ENCODE data around the gene CNDP1.
A peak's percentile ranks its signal among the peaks of the same experiment; 100 is the strongest.

The CNDP1 gene

DNA sequence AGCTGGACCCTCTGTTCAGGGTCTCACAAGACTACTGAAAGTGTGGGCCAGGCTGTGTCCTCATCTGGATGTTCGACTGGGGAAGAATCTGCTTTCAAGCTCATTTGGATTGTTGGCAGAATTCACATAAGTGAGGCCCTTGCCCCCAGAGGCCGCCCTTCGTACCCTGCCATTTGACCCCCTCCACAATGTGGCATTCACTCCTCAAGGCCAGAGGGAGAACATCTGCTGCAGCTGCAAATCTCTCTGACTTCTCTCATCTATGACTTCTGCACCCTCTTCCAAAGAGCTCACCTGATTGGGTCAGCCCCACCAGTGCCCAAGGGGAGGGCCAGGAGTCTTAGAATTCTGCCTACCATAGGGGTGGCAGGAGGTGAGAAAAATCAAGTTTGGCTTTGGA is 42.0 kb upstream of the CNDP1 start:
- TF ChIP-seq, protein P1, sequence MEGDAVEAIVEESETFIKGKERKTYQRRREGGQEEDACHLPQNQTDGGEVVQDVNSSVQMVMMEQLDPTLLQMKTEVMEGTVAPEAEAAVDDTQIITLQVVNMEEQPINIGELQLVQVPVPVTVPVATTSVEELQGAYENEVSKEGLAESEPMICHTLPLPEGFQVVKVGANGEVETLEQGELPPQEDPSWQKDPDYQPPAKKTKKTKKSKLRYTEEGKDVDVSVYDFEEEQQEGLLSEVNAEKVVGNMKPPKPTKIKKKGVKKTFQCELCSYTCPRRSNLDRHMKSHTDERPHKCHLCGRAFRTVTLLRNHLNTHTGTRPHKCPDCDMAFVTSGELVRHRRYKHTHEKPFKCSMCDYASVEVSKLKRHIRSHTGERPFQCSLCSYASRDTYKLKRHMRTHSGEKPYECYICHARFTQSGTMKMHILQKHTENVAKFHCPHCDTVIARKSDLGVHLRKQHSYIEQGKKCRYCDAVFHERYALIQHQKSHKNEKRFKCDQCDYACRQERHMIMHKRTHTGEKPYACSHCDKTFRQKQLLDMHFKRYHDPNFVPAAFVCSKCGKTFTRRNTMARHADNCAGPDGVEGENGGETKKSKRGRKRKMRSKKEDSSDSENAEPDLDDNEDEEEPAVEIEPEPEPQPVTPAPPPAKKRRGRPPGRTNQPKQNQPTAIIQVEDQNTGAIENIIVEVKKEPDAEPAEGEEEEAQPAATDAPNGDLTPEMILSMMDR (IDR thresholded peaks at IDR 0.05; ENCODE audit: insufficient read depth, low read length, poor library complexity, severe bottlenecking): no peak
- Histone ChIP-seq H3K36me3 (ENCODE audit: control insufficient read depth, insufficient read depth, low read length) (no peaks in the 10 kb centered on the region), H3K4me3 (replicated peaks; ENCODE audit: low read depth, low read length) (no peak overlapping the region), H3K27me3 (replicated peaks; ENCODE audit: control insufficient read depth, insufficient read depth, low read length) (no peaks in the 10 kb centered on the region)
- DNase-seq (ENCODE audit: extremely low read depth, insufficient read length): no peak

DNA sequence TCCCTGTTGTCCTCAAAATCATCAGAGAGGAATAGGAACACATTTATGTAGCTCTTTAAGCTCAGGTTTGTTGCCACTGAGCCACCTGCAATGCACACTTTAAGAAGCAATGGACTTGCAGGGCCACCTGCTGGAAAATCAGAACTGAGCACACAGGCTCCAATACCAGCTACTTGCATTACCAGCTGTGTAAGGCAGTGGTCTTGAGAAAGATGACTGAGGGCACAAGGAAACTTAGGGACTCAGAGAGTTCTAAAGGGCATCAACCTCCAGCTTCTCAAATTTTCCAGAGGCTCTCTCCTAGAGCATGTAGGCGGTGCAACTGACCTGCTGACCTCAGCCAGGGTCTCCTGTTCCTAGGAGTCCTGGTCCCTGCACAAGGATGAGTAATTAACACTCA is 40.6 kb upstream of the CNDP1 start:
- no peak overlapping the region for H3K4me3 ChIP-seq (replicated peaks; ENCODE audit: low read depth, low read length)
- no peak for DNase-seq (ENCODE audit: extremely low read depth, insufficient read length)
- no peaks in the 10 kb centered on the region for H3K27me3 ChIP-seq (replicated peaks; ENCODE audit: control insufficient read depth, insufficient read depth, low read length)
- TF ChIP-seq, protein P1 (IDR thresholded peaks at IDR 0.05; ENCODE audit: insufficient read depth, low read length, poor library complexity, severe bottlenecking): peak; percentile 73
- H3K36me3 ChIP-seq (ENCODE audit: control insufficient read depth, insufficient read depth, low read length): 0 out of 2 replicates have a peak, but pooled peaks cover 1% of the 10 kb centered on the region

DNA sequence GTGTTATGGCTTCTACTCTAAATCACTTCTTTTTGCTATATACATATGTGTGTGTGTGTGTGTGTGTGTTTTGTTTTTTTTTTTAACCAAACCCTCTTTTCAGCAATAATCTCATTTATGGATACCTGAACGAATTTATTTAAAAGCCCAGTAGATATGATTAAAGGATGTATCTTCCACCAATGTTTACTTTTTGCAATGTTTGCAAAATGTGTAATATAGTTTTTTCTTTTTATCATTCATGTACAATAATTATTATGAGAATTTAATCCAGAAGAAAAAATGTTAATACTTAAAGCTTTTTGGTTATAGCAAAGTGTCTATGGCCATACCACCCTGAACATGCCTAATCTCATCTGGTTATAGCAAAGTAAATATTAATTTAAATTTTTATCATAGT is 39.8 kb upstream of the CNDP1 start:
- Histone ChIP-seq H3K4me3 (replicated peaks; ENCODE audit: low read depth, low read length) (no peak overlapping the region), H3K27me3 (replicated peaks; ENCODE audit: control insufficient read depth, insufficient read depth, low read length) (no peaks in the 10 kb centered on the region), H3K36me3 (ENCODE audit: control insufficient read depth, insufficient read depth, low read length) (0 out of 2 replicates have a peak, but pooled peaks cover 1% of the 10 kb centered on the region)
- TF ChIP-seq, protein P1 (IDR thresholded peaks at IDR 0.05; ENCODE audit: insufficient read depth, low read length, poor library complexity, severe bottlenecking): no peak
- no peak for DNase-seq (ENCODE audit: extremely low read depth, insufficient read length)

DNA sequence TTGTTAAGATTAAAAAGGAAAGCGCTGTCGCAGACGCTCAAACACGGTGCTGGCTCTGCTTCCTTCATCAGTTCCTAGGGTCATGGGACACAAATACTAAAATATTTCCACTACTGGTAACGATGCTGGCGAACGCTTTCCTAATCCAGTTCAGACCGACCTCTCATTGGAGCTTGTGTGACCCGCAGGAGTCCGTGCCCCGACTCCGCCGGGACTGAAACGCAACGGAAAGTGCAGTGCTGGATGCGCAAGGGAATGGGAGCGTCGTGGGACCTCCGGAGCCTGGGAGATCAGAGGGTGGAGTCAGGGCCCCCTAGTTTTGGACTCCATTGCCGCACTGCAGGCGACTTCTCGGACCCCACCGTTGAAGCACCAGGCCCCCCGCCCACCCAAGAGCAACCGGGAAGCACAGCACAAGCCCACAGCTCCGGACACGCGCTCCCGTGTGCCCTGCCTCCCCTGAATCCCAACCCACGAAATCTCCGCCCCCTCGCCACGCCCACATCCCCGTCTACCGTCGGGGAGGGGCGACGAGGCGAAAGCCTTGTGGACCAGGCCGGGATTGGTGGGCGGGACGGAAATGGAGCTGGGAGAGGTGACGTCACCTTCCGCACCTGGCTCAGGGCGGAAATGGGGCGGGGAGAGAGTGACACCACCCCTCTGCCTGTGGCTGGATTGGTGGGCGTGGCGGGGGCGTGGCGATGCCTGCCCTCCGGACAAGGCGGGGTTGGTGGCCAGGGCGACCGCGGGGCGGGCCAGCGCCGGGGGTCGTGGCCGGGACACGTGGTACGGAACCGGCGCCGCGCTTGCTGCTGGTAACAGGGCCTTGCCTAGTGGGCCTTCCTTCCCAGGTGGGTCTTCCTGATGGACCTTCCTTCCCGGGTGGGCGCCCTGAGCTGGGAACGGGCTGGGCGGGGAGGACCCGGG is 38.5 kb upstream of the CNDP1 start, which contains the start of gene CNDP2:
CNDP2 (plus strand) TSS at position 783 of the 927 bp plus-strand sequence. CDS start 3,611 bp downstream, outside the sequence.
- no peaks in the 10 kb centered on the region for H3K27me3 ChIP-seq (replicated peaks; ENCODE audit: control insufficient read depth, insufficient read depth, low read length)
- DNase-seq (ENCODE audit: extremely low read depth, insufficient read length): peak; percentile 97
- 0 out of 2 replicates have a peak, but pooled peaks cover 1% of the 10 kb centered on the region for H3K36me3 ChIP-seq (ENCODE audit: control insufficient read depth, insufficient read depth, low read length)
- peak within 1 kb of the TSS; percentile 91 for H3K4me3 ChIP-seq (replicated peaks; ENCODE audit: low read depth, low read length)
- TF ChIP-seq, protein P1 (IDR thresholded peaks at IDR 0.05; ENCODE audit: insufficient read depth, low read length, poor library complexity, severe bottlenecking): no peak

DNA sequence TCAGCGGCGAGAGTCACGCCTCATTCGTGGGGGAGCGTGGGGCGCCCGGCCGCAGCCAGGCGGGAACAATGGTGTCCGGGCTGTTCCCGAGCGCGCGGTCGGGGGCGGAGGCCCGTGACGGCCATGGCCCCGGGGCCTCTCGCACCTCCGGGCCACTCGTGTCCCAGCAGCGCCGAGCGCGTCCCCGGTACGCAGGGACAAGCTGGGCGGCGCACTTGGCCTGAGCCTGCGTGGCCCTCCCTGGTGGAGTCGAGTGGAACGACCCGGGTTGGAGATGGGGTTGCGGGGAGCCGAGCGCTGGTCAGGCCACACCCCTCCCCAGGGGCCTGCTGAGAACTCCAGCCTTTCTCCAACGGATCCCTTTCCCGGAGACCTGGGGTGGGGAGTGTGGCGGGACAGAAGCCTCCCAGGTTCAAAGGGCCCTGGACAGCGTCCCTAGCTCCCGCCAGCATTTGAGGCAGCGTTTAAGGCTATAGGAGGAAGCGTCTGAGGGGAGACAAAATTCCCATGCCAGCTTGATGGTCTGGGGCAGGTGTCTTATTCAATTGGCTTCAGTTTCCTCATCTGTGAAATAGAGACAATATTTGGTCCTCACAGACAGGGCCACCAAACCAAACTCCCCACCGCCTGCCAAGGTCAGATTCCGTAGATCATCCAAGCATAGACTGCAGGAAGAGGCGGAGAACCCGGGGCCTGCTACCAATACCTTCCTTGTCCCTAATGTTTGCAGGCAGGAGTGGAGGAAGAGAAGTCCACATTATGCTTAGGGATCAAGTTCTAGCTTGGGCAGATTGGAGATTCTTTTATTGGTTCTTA is 37.6 kb upstream of the CNDP1 start:
- TF ChIP-seq, protein P1 (IDR thresholded peaks at IDR 0.05; ENCODE audit: insufficient read depth, low read length, poor library complexity, severe bottlenecking): peak; percentile 1
- no peak for DNase-seq (ENCODE audit: extremely low read depth, insufficient read length)
- H3K36me3 ChIP-seq (ENCODE audit: control insufficient read depth, insufficient read depth, low read length): peaks cover 1% of the 10 kb centered on the region; the same call in 1 of the 2 replicates
- peak overlapping the region; percentile 91 for H3K4me3 ChIP-seq (replicated peaks; ENCODE audit: low read depth, low read length)
- H3K27me3 ChIP-seq (replicated peaks; ENCODE audit: control insufficient read depth, insufficient read depth, low read length): no peaks in the 10 kb centered on the region

Measured in GM06990 (cell line).